ENCODE data around the gene PSMD8. TPM values are rescaled to one million over a fixed set of nuclear protein-coding genes. Genes with fewer than 3 reads are reported as not detected.

PSMD8 gene
- total RNA-seq, 1 donor from 2014 or later: 316 TPM

Other genes starting within 250 kb of the PSMD8 start
- gene DPF1, start 150.3 kb upstream of the PSMD8 start, total RNA-seq: 1.5 and 2.1 TPM in 2 replicates
- 1.6 and 5.3 TPM in 2 replicates for gene PPP1R14A, start 118.2 kb upstream of the PSMD8 start, total RNA-seq
- 591 and 806 TPM in 2 replicates for gene SPINT2, start 110.0 kb upstream of the PSMD8 start, total RNA-seq
- 273 and 300 TPM in 2 replicates for gene C19orf33, start 70.3 kb upstream of the PSMD8 start, total RNA-seq
- 66.7 and 80.6 TPM in 2 replicates for gene YIF1B, start 58.6 kb upstream of the PSMD8 start, total RNA-seq
- gene KCNK6, start 54.7 kb upstream of the PSMD8 start, total RNA-seq: 3.6 and 4.1 TPM in 2 replicates
- gene CATSPERG, start 38.7 kb upstream of the PSMD8 start, total RNA-seq: 1.2 and 1.7 TPM in 2 replicates
- gene GGN, start 13.5 kb downstream of the PSMD8 start, total RNA-seq: 0.07 and 1.4 TPM in 2 replicates
- 4.3 and 4.5 TPM in 2 replicates for gene SPRED3, start 14.1 kb downstream of the PSMD8 start, total RNA-seq
- gene FAM98C, start 28.5 kb downstream of the PSMD8 start, total RNA-seq: 17.8 and 22.2 TPM in 2 replicates
- not detected in 2 replicates for gene RASGRP4, start 51.6 kb downstream of the PSMD8 start, total RNA-seq
- gene RYR1, start 59.1 kb downstream of the PSMD8 start, total RNA-seq: 0.07 and 0.17 TPM in 2 replicates
- gene MAP4K1, start 243.4 kb downstream of the PSMD8 start, total RNA-seq: 1.3 and 4.7 TPM in 2 replicates
- gene EIF3K, start 244.6 kb downstream of the PSMD8 start, total RNA-seq: 644 and 653 TPM in 2 replicates